GM19351 (cell line): ENCODE data around the gene TAF6.
"Not testable (repeated sequence)": the region's sequence is repeated elsewhere in the genome, so short reads cannot be mapped to it uniquely, and the experiment has no call there.

Experiments
- ATAC-seq: cut with Tn5 transposase; IDR thresholded peaks from one replicate; pipeline ENCODE4 v1.9.1; 2021; ENCODE audit warnings: mild to moderate bottlenecking, moderate library complexity; ENCODE audit not compliant: unreplicated experiment

TAF6 gene

DNA sequence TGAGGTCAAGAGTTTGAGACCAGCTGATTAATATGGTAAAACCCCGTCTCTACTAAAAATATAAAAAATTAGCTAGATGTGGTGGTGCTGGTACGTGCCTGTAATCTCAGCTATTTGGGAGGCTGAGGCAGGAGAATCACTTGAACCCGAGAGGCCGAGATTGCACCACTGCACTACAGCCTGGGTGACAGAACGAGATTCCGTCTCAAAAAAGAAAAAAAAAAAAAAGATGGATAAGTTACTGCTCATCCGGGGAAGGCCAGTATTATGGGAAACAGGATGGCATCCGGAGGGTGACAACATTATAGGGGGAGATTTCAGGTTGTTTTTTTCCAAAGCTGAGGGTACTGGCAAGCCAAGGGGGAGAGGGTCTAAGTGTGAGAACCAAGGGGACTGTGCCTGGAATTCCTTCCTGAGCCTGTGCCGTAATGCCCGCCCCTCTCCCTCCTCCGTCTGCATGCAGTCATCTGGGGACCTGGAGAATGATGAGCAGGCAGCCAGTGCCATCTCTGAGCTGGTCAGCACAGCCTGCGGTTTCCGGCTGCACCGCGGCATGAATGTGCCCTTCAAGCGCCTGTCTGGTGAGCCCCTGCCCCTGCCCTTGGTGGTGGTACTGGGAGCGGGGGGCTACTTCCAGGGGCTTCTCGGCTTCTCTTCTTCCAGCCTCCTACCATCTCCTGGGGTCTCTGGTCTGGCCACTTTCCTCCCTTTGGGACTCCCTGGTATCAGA lies 33.9 kb upstream of the TAF6 start:
- no peak for ATAC-seq

DNA sequence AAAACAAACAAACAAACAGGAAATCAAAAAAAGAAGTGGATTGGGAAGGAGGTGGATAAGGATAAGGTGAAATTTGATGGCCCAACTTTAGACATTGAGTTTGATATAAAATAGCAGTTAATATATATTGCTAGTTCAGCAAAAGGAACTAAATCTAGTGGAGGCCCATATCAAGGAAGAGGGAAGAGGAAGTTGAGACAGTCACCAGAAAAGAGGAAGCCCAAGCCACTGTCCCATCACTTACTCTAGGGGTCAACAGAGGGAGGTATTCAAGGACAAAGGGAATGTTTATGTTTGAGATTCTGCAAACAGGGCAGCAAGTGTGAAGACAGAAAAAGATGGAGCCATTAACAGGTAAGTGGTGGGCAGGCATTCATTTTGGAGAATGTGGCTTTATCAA lies 33.2 kb upstream of the TAF6 start:
- no peak for ATAC-seq

DNA sequence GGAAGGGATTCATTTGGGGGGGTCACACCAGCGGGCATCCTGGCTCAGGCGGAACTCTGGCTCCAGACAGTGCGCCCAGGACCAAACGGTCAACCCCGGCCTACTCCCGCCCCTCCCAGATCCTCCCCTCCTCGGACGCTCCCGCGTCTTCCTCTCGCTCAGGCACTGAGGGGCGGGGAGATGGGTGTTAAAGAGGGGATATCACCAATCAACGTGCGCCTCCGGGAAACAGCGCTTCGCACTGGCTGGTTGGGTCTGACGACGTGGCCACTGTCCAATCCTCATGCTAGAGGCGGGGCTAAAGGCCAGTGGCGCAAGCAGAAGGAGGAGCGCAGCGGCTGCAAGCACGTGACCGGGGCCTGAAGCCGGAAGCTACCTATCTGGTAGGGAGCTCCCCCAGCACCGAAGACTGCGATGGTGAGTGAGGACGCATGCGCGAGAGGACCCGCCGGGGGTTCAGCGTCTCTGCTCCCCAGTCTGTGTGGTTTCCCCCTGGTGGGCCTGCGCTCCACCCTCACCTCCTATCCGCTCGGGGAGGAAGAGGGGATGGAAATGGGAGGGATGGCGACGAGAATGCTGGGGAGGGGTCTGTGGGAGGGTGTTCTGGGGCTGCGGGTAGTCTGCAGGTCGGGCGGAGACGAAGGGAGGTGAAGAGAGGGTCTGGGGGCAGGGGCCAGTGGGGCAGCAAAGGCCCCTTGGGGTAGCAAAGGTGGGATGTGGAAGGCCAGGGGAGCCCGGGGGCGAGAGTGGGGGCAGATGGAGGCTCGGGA lies 29.6 kb upstream of the TAF6 start, which contains the start of gene LAMTOR4:
Gene LAMTOR4, plus strand, starts transcription at position 360 of the 770 bp plus-strand sequence. Its CDS starts 55 bp downstream, at position 415.
- ATAC-seq: peak; percentile 93

DNA sequence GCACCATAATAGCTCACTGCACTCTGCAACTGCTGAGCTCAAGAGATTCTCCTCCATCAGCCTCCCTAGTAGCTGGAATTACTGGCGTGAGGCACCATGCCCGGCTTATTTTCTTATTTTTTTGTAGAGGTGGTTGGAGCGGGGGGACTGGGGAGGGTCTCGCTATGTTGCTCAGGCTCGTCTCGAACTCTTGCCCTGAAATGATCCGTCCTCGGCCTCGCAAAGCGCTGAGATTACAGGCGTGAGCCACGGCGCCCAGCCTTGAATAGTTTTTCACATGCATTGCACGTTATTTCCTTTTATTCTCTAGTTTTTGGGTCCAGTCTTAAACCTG lies 29.0 kb upstream of the TAF6 start:
- no peak for ATAC-seq

DNA sequence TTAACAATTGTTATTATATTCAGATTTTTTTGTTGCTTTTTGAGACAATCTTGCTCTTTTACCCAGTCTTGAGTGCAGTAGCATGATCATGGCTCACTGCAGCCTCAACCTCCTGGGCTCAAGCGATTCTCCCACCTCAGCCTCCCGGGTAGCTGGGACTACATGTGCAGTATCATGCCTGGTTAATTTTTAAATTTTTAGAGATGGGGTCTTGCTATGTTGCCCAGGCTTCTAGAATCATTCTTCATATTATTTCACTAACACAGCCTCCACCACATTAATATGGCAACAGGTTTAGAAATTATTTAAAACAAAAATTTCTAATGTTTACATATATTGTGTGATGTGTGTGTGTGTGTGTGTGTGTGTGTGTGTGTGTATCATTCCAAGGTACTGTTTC lies 28.1 kb upstream of the TAF6 start:
- ATAC-seq: no peak

DNA sequence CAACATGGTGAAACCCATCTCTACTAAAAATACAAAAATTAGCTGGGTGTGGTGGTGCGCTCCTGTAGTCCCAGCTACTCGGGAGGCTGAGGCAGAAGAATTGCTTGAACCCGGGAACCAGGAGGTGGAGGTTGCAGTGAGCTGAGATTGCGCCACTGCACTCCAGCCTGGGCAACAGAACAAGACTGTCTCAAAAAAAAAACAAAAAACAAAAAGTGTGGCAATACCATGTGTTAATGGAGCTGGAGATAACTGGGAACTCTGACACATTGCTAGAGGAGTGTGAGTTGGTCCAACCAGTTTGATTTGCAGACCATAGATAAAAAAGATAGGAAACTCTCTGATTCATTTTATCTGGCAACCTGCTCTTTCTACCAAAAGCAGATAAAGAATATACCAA lies 27.2 kb upstream of the TAF6 start:
- not testable (repeated sequence) for ATAC-seq

DNA sequence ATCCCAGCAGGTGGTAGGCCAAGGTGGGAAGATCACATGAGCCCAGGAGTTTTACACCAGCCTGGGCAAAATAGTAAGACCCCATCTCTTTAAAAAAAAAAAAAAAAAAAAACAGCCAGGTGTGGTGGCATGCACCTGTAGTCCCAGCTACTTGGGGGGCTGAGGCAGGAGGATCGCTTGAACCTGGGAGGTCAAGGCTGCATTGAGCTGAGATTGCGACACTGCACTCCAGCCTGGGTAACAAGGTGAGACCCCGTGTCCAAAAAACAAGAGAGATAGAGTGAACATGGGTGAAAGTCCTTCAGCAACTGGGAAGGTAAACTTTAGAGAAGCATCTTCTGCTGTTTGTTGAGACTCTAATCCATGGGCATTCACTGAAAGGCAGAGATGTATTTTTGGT lies 23.3 kb upstream of the TAF6 start:
- ATAC-seq: no peak

DNA sequence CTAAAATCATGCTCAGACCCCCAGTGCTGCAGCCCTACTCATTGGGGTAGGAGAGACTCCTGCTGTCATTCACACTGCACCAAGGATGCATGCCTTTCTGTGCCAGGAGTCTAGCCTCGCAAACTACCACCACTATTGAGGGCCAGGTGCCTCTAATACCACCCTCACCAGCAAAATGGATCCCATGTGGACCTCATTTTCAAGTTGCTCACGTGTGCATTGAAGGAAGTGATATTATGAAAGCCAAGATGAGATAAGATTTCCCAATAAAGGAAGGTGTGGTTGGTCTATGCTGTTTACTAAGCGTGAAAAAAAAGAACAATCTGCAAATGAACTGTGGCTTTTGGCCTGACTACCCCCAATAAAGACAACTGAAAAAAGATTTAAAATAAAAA lies 22.4 kb upstream of the TAF6 start:
- no peak for ATAC-seq

DNA sequence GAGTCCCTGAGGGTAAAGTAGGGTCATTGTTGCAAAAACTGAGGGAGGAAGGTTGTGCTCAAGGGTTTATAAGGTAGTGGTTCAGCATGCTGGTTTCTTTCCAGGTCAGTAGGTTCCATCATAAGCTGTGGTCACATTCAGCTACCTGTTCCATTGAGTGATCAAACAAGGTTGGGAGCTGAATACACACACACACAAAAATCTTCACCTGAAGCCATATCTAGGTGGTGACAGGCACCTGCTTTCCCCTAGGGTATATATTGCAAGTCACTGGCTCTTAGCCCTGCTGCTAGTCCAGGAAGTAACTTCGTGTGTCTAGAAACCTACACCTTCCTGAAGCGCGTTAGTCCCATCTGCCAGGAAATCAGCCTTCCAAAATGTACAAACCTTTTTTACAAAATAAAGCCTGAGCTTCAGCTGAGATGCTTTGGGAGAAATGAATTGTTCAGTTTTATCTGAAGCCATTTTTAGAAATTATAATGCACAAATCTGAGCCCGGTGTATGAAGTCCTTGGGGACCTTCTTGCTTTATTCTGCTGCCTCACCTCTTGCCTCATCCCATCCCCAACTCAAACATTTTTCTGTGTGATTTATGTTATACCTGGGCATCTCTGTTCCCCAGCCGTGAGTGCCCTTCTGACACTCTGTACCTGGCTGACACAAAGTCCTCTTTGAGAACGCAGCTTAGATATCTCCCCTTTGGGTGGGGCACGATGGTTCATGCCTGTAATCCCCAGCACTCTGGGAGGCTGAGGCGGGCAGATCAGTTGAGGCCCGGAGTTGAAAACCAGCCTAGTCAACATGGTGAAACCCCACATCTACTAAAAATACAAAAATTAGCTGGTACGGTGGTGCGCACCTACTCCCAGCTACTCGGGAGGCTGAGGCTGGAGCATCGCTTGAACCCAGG lies 18.9 kb upstream of the TAF6 start:
- ATAC-seq: no peak

DNA sequence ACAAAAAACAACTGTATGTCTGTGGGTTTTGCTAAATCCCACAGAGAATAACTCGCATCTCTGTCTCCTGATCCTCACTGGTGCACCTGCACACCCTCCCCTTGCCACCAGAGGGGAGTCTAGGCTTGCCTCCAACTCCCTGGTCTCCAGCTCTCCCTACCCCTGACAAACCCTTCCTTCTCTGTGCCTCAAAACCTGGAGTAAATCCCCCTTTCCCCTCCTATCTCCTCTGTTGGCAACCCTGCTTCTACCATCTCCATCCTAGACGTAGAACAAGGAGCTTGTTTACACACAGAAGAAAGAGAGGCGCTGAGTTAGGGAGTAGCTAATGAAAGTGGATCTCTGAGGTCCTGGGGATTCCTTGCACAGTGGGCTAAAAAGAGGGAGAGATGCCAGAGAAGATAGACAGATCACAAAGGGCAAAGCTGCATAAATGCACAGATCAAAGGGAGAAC lies 13.6 kb upstream of the TAF6 start:
- peak; percentile 69 for ATAC-seq

DNA sequence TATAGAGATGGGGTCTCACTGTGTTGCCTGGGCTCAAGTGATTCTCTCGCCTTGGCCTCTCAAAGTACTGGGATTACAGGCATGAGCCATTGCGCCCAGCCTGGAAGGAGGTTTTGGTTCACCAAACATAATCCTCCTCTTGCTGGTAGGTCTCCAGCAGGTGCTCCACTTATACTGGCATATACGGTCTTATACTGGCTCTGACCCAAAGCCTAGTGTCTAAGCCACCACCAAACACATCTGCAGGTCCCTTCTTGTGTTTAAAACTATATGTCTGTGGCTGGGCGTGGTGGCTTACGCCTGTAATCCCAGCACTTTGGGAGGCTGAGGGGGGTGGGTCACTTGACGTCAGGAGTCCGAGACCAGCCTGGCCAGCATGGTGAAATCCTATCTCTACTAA lies 13.0 kb upstream of the TAF6 start:
- ATAC-seq: no peak

DNA sequence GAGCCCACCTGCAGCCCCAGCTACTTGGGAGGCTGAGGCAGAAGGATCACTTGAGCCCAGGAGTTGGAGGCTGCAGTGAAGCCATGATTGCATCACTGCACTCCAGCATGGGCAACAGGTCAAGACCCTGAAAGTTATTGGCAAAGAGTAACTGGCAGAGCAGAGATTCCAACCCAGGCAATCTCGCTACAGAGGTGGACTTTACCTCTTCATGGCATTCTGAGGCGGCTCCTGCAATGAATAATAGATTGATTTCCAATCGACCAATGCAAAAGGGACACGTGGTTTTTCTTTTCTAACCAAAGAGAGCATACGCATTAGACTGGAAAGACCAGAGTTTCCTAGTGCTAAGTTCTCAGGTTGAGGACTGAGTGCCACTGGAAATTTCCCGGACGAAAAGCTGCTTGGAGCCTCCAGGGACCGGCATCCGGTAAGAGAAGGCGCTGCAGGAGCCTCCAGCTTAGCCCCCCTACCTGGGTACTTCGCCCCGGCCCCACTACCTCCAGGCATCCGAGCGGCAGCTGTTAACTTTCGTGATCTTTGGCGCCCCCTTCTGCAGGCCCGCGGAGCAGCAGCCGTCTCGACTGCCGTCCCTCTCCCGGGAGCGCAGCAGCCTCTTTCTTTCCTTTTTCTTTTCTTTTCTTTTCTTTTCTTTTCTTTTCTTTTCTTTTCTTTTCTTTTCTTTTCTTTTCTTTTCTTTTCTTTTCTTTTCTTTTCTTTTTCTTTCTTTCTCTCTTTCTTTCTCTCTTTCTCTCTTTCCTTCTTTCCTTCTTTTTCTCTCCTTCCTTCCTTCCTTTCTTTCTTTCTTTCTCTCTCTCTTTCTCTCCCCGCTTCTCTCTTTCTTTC lies 11.7 kb upstream of the TAF6 start:
- no peak for ATAC-seq

DNA sequence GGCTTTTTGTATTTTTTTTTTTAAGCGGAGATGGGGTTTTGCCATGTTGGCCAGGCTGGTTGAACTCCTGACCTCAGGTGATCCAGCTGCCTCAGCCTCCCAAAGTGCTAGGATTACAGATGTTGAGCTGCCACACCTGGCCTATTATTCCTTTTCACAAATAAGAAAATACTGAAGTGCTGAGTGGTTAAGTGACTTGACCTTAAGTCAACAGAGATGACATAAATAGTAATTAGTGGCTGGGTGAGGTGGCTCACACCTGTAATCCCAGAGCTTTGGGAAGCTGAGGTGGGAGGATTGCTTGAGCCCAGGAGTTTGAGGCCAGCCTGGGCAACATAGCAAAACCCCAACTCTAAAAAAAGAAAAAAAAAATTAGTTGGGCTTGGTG lies 11.1 kb upstream of the TAF6 start:
- ATAC-seq: not testable (repeated sequence)

DNA sequence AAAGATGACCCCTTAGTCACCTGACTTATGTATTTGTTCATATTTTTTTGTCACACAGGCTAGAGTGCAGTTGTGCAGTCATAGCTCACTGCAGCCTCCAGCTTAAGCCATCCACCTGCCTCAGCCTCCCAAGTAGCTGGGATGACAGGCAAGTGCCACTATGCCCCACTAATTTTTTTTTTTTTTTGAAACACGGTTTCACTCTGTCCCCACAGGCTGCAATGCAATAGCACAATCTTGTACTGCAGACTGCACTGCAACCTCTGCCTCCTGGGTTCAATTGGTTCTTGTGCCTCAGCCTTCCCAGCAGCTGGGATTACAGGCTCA lies 9.4 kb upstream of the TAF6 start:
- ATAC-seq: no peak

DNA sequence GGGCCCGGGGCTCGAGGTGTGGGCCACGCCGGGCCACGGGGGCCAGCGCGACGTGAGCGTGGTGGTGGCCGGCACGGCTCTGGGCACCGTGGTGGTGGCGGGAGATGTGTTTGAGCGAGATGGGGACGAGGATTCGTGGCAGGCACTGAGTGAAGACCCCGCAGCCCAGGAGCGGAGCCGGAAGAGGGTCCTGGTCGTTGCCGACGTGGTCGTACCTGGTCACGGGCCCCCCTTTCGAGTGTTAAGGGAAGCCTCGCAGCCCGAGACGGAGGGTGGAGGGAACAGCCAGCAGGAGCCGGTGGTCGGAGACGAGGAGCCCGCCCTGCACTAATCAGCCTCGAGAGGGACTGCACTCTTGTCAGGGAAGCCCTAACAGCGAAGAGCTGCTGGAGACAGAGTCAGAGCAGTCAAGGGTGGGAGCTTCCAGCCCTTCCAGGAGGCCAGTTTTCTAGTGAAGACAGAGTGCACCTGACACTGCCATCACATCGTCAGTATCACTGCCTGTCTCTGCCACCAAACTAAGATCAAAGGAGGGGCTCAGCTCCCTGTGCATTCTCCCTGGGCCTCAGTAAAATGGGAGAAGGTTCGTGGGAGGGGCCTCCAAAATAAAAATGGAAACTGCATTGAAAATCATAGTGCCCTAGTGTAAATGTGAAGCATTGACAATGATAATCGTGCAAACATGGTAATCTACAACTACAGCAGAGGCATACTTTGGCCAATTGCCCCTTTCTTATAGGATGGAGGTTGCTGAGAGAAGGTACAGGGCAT lies 8.9 kb upstream of the TAF6 start:
- ATAC-seq: no peak

DNA sequence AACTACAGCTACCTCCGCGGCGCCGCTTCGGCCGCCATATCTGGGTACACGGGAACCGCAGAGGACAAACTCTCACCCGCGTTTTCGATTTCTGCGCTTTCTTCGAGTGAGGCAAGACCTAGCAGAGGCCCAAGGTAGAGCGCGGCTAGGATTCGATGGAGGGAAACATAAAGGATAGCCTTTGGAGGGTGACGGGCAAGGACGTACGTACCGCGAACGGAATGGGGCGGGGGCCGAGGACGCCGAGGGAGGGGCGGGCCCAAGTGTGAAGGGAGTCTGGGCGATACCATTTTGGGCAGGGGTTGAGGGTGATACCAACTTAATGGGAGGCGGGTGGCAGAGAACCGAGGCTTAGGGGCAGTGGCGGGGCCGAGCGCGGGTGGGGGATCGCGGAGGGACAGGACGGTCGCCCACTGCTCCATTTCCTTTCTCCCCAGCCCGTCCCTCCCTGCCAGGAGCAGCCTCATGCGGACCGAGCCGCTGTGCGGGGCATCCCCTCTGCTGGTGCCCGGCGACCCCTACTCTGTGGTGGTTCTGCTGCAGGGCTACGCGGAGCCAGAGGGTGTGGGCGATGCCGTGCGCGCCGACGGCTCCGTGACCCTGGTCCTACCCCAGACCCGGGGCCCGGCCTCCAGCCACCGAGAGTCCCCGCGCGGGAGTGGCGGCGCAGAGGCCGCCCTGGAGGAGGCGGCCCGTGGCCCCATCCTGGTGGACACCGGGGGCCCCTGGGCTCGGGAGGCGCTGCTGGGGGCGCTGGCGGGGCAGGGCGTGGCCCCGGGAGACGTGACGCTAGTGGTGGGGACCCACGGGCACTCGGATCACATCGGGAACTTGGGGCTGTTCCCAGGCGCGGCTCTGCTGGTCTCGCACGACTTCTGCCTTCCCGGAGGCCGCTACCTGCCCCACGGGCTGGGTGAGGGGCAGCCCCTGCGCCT lies 8.0 kb upstream of the TAF6 start, which contains the start of gene MBLAC1:
Gene MBLAC1, plus strand, starts transcription at position 37 of the 935 bp plus-strand sequence. Its CDS starts 429 bp downstream, at position 466.
- ATAC-seq: peak; percentile 57

DNA sequence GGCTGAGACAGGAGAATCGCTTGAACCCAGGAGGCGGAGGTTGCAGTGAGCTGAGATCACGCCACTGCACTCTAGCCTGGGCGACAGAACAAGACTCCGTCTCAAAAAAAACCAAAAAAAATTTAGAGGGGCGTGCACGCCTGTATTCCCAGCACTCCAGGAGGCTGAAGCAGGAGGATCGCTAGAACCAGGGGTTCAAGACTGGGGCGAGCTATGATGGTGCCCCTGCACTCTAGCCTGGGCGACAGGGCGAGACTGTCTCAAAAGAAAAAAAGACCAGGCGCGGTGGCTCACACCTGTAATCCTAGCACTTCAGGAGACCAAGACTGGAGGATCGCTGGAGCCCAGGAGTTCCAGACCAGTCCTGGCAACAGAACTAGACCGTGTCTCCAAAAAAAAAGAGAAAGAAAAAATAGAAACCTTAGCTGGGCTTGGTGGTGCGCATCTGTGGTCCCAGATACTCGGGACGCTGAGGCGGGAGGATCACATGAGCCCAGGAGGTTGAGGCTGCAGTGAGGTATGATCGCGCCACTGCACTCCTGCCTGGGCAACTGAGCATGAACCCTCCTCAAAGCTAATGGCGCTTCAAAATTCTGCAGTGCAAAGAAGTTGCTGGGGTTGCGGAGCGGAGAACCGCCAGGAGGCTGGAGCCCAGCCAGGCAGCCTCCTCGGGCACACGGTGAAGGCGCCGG lies 7.2 kb upstream of the TAF6 start:
- ATAC-seq: peak; percentile 24
